ENCODE results near the gene PIEZO2. TPM values are rescaled to one million over a fixed set of nuclear protein-coding genes. Genes with fewer than 3 reads are reported as not detected.

PIEZO2 gene
- total RNA-seq, 2 experiments from 2014 or later: not detected

DNA sequence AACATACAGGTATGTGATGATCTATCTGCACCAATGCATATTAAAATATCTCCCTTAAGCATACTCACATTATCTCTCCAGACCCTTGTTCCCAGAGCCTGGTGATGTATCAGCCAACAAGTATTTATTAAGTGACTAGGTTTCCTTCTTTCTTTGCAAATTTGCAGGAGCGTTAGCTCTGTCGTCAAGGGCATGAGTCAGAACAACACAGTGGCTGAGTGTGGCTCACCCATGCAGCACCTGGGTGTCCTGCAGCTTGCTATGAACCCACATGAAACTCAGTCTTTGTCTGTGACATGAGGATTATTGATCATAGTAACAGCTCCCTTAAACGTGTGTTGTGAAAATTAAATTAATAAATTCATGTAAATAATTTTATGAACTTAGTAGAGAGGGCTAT lies 96.6 kb downstream of the PIEZO2 start:
- Mint-ChIP-seq H3K4me3 (no peak overlapping the region), H3K27me3 (peaks cover 2% of the 10 kb centered on the region), H3K4me1 (no peaks in the 10 kb centered on the region), H3K27ac (no peak overlapping the region), H3K9me3 (ENCODE audit: low read depth) (no peaks in the 10 kb centered on the region), H3K36me3 (ENCODE audit: low read depth) (no peaks in the 10 kb centered on the region)
- ChIA-PET CTCF (interaction anchor here (0.7 to 0.8 kb wide), 2 partner anchors 83 to 316 kb away, joined by 3 read pairs; no protein-coding TSS in a partner anchor), POLR2A (no interaction called here)
- ATAC-seq: no peak
- intact Hi-C loops (cut with DNase I, micrococcal nuclease): no loop called here
- no peak for DNase-seq

DNA sequence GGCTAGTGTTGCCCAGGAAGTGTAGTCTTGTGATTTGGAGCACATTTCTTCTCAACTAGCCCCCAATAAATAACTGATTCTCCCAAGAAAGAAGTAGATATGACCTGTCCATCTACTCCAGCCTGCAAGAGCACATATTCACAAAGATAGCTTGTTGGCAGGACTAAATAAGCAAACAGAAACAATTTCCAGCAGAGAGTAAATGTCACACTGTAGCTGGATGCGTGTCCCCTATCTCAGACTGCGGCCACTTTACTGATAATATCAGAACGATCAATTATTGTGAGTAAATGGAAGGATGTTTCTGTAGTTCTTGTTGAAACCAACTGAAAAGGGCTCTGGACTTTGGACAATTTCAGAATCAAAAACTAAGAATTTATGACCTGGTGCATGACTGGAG lies 97.9 kb downstream of the PIEZO2 start:
- no peaks in the 10 kb centered on the region for H3K36me3 Mint-ChIP-seq (ENCODE audit: low read depth)
- no peak overlapping the region for H3K27ac Mint-ChIP-seq
- no peak overlapping the region for H3K4me3 Mint-ChIP-seq
- CTCF ChIA-PET: interaction anchor here (0.6 kb wide), 1 partner anchor 67 kb away, joined by 4 read pairs; no protein-coding TSS in a partner anchor
- H3K9me3 Mint-ChIP-seq (ENCODE audit: low read depth): no peaks in the 10 kb centered on the region
- DNase-seq (no peak), ATAC-seq (no peak)
- intact Hi-C loops (cut with DNase I, micrococcal nuclease): no loop called here
- H3K4me1 Mint-ChIP-seq: no peaks in the 10 kb centered on the region
- POLR2A ChIA-PET: no interaction called here
- peaks cover 2% of the 10 kb centered on the region for H3K27me3 Mint-ChIP-seq

DNA sequence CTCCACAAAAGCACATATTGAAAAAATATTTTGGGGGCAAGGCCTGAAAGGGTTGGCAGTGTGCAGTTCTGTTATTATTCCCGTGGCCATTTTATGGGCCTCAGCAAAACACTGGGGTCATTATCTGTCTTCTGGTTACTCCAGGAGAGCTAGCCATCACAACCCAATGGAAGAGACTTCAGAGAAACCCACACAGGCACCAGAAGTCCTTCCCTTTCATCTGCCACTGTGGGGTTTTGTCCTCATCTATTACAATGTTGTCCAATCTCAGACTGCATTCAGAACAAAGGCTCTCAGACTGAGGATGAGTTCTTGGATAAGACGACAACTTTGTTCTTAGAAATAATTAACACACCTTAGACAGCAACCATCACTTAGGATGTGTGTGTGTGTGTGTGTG lies 98.4 kb downstream of the PIEZO2 start:
- Mint-ChIP-seq H3K4me1 (no peaks in the 10 kb centered on the region), H3K36me3 (ENCODE audit: low read depth) (no peaks in the 10 kb centered on the region), H3K9me3 (ENCODE audit: low read depth) (no peaks in the 10 kb centered on the region), H3K27ac (no peak overlapping the region), H3K4me3 (no peak overlapping the region), H3K27me3 (peaks cover 2% of the 10 kb centered on the region)
- intact Hi-C loops (cut with DNase I, micrococcal nuclease): no loop called here
- DNase-seq (no peak), ATAC-seq (no peak)
- POLR2A ChIA-PET: no interaction called here
- CTCF ChIA-PET: no interaction called here

DNA sequence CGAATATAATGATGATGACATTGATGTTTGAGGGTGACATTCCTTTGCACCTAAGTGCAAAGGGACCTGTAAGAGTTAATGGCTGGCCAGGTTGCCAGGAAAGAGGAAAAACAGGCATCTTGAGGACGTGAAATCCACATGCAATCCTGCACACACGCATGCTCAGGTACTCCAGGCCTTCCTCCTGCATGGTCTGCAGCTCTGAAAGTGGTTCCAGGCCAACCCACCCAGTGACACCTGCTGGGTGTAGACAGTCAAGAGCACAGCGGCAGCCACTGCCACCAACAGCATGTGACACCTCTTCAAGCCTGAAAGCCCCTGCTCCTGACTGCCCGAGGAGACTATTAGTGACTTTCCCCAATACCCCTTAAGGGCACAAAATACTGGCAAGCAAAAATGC lies 101.6 kb downstream of the PIEZO2 start:
- ATAC-seq (no peak), DNase-seq (no peak)
- H3K4me3 Mint-ChIP-seq: no peak overlapping the region
- H3K27me3 Mint-ChIP-seq: peaks cover 2% of the 10 kb centered on the region
- no peaks in the 10 kb centered on the region for H3K4me1 Mint-ChIP-seq
- H3K36me3 Mint-ChIP-seq (ENCODE audit: low read depth): no peaks in the 10 kb centered on the region
- H3K27ac Mint-ChIP-seq: no peak overlapping the region
- no peaks in the 10 kb centered on the region for H3K9me3 Mint-ChIP-seq (ENCODE audit: low read depth)
- intact Hi-C loops (cut with DNase I, micrococcal nuclease): loop anchor here in 1 of 2 experiments (10.0 kb wide), 1 partner anchor 493 kb away; no protein-coding TSS in a partner anchor
- POLR2A ChIA-PET: no interaction called here
- CTCF ChIA-PET: no interaction called here

DNA sequence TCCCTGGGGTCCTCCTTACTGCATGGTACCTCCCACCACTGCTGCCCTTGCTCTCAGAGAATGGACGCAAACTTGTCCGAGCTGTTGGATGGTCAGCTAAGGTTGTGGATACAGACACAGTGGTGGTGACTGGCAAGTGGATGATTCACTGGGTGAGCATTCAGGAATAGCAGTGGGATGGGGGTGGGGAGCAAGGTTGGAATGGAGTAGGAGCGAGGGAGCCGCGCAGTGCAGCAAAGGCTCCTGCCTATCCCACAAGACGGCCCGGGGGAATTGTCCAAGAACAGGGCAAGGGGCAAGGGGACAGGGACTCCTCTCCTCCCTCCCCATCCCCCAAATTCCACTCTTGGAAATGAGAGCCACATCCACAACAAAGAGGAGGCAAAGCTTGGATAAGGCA lies 102.2 kb downstream of the PIEZO2 start:
- POLR2A ChIA-PET: no interaction called here
- CTCF ChIA-PET: no interaction called here
- Mint-ChIP-seq H3K4me1 (no peaks in the 10 kb centered on the region), H3K4me3 (no peak overlapping the region), H3K36me3 (ENCODE audit: low read depth) (no peaks in the 10 kb centered on the region), H3K9me3 (ENCODE audit: low read depth) (no peaks in the 10 kb centered on the region), H3K27ac (no peak overlapping the region), H3K27me3 (peaks cover 2% of the 10 kb centered on the region)
- intact Hi-C loops (cut with DNase I, micrococcal nuclease): loop anchor here in 1 of 2 experiments (10.0 kb wide), 1 partner anchor 492 kb away; no protein-coding TSS in a partner anchor
- ATAC-seq (no peak), DNase-seq (no peak)

DNA sequence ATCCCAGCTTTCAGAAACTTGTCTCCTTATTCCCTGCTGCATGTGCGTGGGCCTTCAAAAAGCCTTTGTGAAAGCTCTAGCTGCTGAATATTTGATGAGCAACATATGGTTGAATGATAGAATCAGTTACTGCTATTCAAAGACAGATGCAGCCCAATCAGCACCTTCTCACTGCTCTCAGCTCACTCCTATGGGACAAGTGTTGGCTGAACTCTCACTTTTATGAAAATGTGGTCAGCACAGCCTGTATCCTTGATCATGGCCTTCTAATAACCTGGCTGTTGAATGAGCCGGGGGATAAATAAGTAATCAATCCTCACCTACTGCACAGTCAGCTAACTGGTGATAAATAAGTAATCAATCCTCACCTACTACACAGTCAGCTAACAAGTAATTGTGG lies 103.2 kb downstream of the PIEZO2 start:
- Mint-ChIP-seq H3K4me1 (no peaks in the 10 kb centered on the region), H3K27ac (no peak overlapping the region), H3K27me3 (peaks cover 5% of the 10 kb centered on the region), H3K36me3 (ENCODE audit: low read depth) (no peaks in the 10 kb centered on the region), H3K9me3 (ENCODE audit: low read depth) (no peaks in the 10 kb centered on the region), H3K4me3 (no peak overlapping the region)
- DNase-seq: no peak
- intact Hi-C loops (cut with DNase I, micrococcal nuclease): loop anchor here in 1 of 2 experiments (10.0 kb wide), 1 partner anchor 491 kb away; no protein-coding TSS in a partner anchor
- CTCF ChIA-PET: no interaction called here
- POLR2A ChIA-PET: no interaction called here
- no peak for ATAC-seq

DNA sequence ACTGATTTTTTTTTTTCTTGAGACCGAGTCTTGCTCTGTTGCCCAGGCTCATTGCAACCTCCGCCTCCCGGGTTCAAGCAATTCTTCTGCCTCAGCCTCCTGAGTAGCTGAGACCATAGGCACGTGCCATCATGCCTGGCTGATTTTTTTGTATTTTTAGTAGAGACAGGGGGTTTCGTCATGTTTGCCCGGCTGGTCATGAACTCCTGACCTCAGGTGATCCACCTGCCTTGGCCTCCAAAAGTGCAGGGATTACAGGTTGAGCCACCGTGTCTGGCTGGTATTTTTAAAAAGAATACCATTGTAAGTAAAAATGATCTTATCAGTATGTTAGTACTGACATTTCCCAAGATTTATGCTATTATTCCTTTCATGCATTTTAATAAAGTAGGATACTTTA lies 105.7 kb downstream of the PIEZO2 start:
- no peak overlapping the region for H3K4me3 Mint-ChIP-seq
- H3K27ac Mint-ChIP-seq: no peak overlapping the region
- H3K36me3 Mint-ChIP-seq (ENCODE audit: low read depth): no peaks in the 10 kb centered on the region
- CTCF ChIA-PET: interaction anchor here (0.6 kb wide), 1 partner anchor 632 kb away, joined by 3 read pairs; no protein-coding TSS in a partner anchor
- intact Hi-C loops (cut with DNase I, micrococcal nuclease): loop anchor here (5.0 to 10.0 kb wide), 3 partner anchors 256 to 1071 kb away; no protein-coding TSS in a partner anchor
- no peak for ATAC-seq
- H3K4me1 Mint-ChIP-seq: no peaks in the 10 kb centered on the region
- POLR2A ChIA-PET: no interaction called here
- peaks cover 5% of the 10 kb centered on the region for H3K27me3 Mint-ChIP-seq
- no peaks in the 10 kb centered on the region for H3K9me3 Mint-ChIP-seq (ENCODE audit: low read depth)
- DNase-seq: no peak

DNA sequence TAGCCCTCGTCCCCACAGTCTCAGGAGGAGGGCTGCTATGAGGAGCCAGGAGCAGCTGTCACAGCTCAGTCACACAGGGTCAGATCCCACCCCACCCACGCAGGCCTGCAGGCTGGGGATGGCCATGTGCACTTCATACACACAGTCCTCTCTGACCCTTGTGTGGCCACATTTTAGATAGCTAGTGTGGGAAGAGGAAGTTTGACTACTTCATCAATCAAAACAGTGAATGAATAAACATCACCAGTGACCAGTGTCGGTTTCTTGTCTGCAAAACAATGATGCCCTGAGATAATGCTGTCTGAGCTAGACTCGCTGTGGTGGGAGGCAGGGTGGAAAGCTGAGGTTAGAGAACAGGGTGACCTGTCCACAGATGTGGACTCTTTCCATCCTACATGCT lies 107.1 kb downstream of the PIEZO2 start:
- ChIA-PET CTCF (no interaction called here), POLR2A (no interaction called here)
- Mint-ChIP-seq H3K36me3 (ENCODE audit: low read depth) (no peaks in the 10 kb centered on the region), H3K9me3 (ENCODE audit: low read depth) (no peaks in the 10 kb centered on the region), H3K27me3 (peaks cover 5% of the 10 kb centered on the region), H3K4me3 (no peak overlapping the region), H3K27ac (no peak overlapping the region), H3K4me1 (no peaks in the 10 kb centered on the region)
- ATAC-seq: no peak
- intact Hi-C loops (cut with DNase I, micrococcal nuclease): loop anchor here (5.0 to 10.0 kb wide), 3 partner anchors 255 to 1070 kb away; no protein-coding TSS in a partner anchor
- DNase-seq: no peak

DNA sequence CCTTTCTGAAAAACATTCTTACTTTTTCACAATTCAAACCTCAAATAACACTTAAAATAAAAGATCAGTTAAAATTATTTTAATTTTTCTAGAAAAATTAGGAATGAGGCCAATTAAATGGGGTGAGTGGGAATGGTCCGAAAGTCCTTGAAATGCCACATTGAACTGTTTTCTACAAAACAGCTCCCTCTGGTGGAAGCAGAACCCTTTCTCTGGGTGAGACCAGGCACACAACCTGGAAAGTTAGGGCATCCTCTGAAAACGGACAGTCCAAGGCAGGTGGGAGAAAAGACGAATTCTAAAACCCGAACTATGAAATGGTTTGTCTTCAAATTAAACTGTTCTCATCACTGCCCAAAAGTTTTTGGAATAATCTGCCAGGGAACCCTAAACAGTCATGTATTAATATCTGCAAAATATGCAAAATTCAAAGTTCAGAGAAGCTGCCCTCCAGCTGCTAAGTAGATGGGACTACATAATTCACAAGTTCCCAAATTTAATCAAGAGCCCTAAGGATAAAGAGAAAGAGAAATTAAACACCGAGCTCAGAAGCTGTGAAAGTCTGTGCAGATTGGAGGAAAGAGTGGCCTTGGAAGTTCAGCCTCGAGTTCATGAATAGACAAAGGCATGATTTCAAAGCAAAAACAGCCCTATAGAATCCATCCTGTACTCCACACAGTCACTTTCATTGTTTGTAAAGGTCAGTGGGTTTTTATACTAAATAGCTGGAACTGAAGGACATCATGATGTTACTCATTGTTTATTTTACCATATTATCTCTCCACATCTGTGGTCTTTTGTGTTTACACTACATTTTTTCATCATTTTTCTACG lies 108.3 kb downstream of the PIEZO2 start:
- no peak overlapping the region for H3K4me3 Mint-ChIP-seq
- no peaks in the 10 kb centered on the region for H3K9me3 Mint-ChIP-seq (ENCODE audit: low read depth)

DNA sequence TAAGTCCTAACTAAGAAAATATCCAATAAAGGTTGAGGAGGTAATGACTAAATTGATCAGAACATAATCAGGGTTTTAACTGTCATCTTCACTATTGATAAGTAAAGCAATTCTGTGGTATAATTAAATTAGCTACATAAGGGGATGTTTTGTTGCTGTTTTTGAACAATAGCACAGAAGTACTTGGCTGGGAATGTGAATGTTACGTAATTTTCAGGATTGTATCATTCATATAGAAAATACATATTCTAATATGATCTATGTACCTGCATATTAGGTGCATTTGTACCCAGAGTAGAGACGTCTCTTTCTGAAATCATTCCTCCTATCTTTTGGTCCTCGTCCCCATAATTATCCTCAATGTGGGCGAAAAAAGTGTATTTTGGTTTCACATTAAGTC lies 109.0 kb downstream of the PIEZO2 start:
- Mint-ChIP-seq H3K27me3 (peaks cover 5% of the 10 kb centered on the region), H3K4me1 (no peaks in the 10 kb centered on the region), H3K4me3 (no peak overlapping the region), H3K9me3 (ENCODE audit: low read depth) (no peaks in the 10 kb centered on the region), H3K36me3 (ENCODE audit: low read depth) (no peaks in the 10 kb centered on the region), H3K27ac (no peak overlapping the region)
- intact Hi-C loops (cut with DNase I, micrococcal nuclease): loop anchor here (1.0 to 10.0 kb wide), 4 partner anchors 189 to 1068 kb away; no protein-coding TSS in a partner anchor
- ATAC-seq: no peak
- ChIA-PET POLR2A (no interaction called here), CTCF (interaction anchor here (0.7 to 1.6 kb wide), 7 partner anchors 11 to 253 kb away, joined by 3 to 6 read pairs (median 4); no protein-coding TSS in a partner anchor)
- DNase-seq: no peak

More for the DNA sequence above, 108.3 kb downstream of the PIEZO2 start:
- POLR2A ChIA-PET: no interaction called here
- no peaks in the 10 kb centered on the region for H3K4me1 Mint-ChIP-seq
- CTCF ChIA-PET: interaction anchor here (0.8 to 1.6 kb wide), 5 partner anchors 35 to 255 kb away, joined by 3 to 6 read pairs (median 4); no protein-coding TSS in a partner anchor
- no peak overlapping the region for H3K27ac Mint-ChIP-seq
- ATAC-seq: no peak
- H3K27me3 Mint-ChIP-seq: peaks cover 5% of the 10 kb centered on the region
- intact Hi-C loops (cut with DNase I, micrococcal nuclease): loop anchor here (1.0 to 10.0 kb wide), 5 partner anchors 190 to 1069 kb away; no protein-coding TSS in a partner anchor
- H3K36me3 Mint-ChIP-seq (ENCODE audit: low read depth): no peaks in the 10 kb centered on the region
- peak; percentile 36 for DNase-seq

DNA sequence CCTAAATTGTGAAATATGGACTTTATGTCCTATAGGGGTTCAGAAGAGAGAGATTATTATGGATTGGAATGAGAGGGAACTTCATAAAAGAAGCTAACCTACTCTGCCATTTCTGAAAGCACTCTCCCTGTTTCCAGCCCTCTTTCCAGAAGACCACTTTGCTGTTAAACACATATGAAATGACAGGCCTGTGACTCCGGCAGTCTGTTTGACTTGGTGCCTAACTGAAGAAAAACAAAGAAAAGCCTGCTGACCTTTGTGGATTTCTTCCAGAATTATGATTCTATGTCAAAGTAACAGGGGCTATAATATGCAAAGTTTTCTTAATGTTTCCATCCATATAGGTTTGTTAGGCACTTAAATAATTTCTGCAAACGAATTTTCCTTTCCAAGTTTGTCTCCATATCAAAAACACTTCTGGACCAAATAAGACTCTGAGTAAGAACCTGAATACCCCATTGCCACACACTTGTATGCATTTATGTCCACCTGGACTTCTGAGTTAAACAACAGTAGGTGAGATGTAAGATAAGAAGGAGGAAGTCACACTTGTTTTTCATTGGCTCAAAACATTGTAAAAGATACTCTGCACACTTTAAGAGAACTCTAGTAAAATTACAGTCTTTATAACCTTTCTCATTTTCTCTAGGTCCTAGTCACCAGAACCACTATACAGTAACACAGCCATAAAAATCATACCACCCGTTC lies 111.7 kb downstream of the PIEZO2 start:
- Mint-ChIP-seq H3K4me3 (no peak overlapping the region), H3K27me3 (peaks cover 5% of the 10 kb centered on the region), H3K4me1 (no peaks in the 10 kb centered on the region), H3K9me3 (ENCODE audit: low read depth) (no peaks in the 10 kb centered on the region), H3K27ac (no peak overlapping the region), H3K36me3 (ENCODE audit: low read depth) (no peaks in the 10 kb centered on the region)
- CTCF ChIA-PET: interaction anchor here (1.0 kb wide), 1 partner anchor 11 kb away, joined by 3 read pairs; no protein-coding TSS in a partner anchor
- intact Hi-C loops (cut with DNase I, micrococcal nuclease): loop anchor here in 1 of 2 experiments (5.0 kb wide), 1 partner anchor 1065 kb away; no protein-coding TSS in a partner anchor
- POLR2A ChIA-PET: no interaction called here
- ATAC-seq (no peak), DNase-seq (no peak)

Measured in activated CD4-positive, alpha-beta T cell treated with anti-CD3 and anti-CD28 coated beads for 36 hours (primary cell).